KMS-11 (cell line): ENCODE data around the gene CROCC.

Experiments used
- H2AFZ ChIP-seq: fragments of 200-600 bp; sonication (generic); 2 replicates; pipeline ENCODE4 v1.6.1; 2016; ENCODE audit warnings: antibody characterized with exemption, mixed run types, low read depth
- H3K27ac ChIP-seq: fragments of 200-600 bp; sonication (generic); 2 replicates; pipeline ENCODE4 v1.6.1; 2016; ENCODE audit warnings: mild to moderate bottlenecking, mixed run types
- H3K27me3 ChIP-seq: fragments of 200-600 bp; sonication (generic); 2 replicates; pipeline ENCODE4 v1.6.1; 2017; ENCODE audit warnings: mild to moderate bottlenecking, low read depth, mixed run types, moderate library complexity; ENCODE audit not compliant: insufficient read depth
- H3K36me3 ChIP-seq: fragments of 200-600 bp; sonication (generic); 2 replicates; pipeline ENCODE4 v1.6.1; 2017; ENCODE audit warnings: mild to moderate bottlenecking, mixed run types; ENCODE audit not compliant: insufficient read depth
- H3K4me1 ChIP-seq: fragments of 200-600 bp; sonication (generic); 2 replicates; pipeline ENCODE4 v1.6.1; 2016; ENCODE audit warnings: mild to moderate bottlenecking, low read depth, mixed run types; ENCODE audit not compliant: poor library complexity, severe bottlenecking
- H3K4me2 ChIP-seq: fragments of 200-600 bp; sonication (generic); 2 replicates; pipeline ENCODE4 v1.7.0; 2016; ENCODE audit warnings: mild to moderate bottlenecking, mixed run types
- H3K4me3 ChIP-seq: fragments of 200-600 bp; sonication (generic); IDR thresholded peaks from 2 replicates; pipeline ENCODE4 v1.6.1; 2017; ENCODE audit warnings: low read depth, low read length, mixed read lengths; ENCODE audit not compliant: insufficient read depth
- H3K79me2 ChIP-seq: fragments of 200-600 bp; sonication (generic); 2 replicates; pipeline ENCODE4 v1.6.1; 2016; ENCODE audit warnings: low read depth, mixed run types; ENCODE audit not compliant: insufficient read depth
- H3K9ac ChIP-seq: fragments of 200-600 bp; sonication (generic); 2 replicates; pipeline ENCODE4 v1.6.1; 2016; ENCODE audit warnings: mild to moderate bottlenecking, mixed run types
- H4K20me1 ChIP-seq: fragments of 200-600 bp; sonication (generic); 2 replicates; pipeline ENCODE4 v1.6.1; 2016; ENCODE audit warnings: mild to moderate bottlenecking, mixed run types; ENCODE audit not compliant: insufficient read depth
- TF ChIP-seq, protein P1 (sequence below): fragments of 200-600 bp; sonication (generic); conservative IDR thresholded peaks from 2 replicates; pipeline ENCODE4 v1.6.1; 2017; ENCODE audit warnings: low read depth, mild to moderate bottlenecking, antibody characterized with exemption, low read length, moderate library complexity, mixed read lengths

CROCC gene

DNA sequence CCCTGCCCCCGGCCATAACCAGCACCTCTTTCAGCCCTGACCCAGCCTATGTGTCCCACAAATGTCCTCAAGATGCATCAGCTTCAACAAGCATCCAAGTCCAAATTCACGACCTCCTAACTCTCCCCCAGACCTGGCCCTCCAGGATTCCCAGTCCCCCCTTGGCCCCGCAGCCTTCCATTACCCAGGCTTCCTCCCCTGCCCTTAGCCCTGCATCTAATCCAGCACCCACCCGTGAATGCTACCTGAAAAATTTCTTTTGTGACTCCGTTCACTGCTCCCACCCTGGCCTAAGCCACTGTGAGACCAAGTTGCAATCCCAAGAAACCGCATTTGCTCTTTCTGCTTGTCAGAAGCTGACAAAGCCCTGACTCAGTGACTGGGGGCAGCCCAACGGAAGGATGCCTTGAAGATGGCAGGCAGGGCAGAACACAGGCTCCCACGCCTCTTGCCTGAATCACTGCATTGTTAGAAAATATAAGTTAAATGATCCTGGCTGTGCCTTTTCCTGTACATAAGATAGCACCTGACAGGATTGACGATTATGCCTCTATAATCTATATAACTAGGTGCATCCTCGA, 59.6 kb downstream of the CROCC start:
- Histone ChIP-seq H3K4me1 (no peaks in the 10 kb centered on the region), H3K4me2 (no peak overlapping the region), H3K4me3 (no peak overlapping the region), H3K36me3 (no peaks in the 10 kb centered on the region), H3K79me2 (no peaks in the 10 kb centered on the region), H3K27me3 (no peaks in the 10 kb centered on the region), H3K9ac (no peak overlapping the region), H4K20me1 (no peaks in the 10 kb centered on the region), H2AFZ (no peak overlapping the region), H3K27ac (no peak overlapping the region)
- TF ChIP-seq, protein P1, sequence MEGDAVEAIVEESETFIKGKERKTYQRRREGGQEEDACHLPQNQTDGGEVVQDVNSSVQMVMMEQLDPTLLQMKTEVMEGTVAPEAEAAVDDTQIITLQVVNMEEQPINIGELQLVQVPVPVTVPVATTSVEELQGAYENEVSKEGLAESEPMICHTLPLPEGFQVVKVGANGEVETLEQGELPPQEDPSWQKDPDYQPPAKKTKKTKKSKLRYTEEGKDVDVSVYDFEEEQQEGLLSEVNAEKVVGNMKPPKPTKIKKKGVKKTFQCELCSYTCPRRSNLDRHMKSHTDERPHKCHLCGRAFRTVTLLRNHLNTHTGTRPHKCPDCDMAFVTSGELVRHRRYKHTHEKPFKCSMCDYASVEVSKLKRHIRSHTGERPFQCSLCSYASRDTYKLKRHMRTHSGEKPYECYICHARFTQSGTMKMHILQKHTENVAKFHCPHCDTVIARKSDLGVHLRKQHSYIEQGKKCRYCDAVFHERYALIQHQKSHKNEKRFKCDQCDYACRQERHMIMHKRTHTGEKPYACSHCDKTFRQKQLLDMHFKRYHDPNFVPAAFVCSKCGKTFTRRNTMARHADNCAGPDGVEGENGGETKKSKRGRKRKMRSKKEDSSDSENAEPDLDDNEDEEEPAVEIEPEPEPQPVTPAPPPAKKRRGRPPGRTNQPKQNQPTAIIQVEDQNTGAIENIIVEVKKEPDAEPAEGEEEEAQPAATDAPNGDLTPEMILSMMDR: no peak

DNA sequence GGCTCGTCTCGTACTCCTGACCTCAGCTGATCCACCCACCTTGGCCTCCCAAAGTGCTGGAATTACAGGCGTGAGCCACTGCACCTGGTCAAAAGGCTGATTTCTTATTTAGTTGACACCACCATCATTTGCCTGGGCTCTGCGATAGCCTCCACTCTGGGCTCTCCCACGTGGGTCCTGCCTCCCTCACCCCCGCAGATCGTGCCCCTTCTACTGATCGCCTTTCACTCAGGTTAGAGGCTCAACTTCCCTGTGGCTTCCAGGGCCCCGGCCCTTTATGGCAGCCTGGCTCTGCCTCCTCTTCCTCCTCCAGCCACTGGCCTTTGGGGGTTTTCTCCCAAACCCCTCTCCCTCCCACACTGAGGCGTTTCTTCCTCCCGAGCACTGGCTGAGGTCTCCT, 61.2 kb downstream of the CROCC start:
- Histone ChIP-seq H3K36me3 (no peaks in the 10 kb centered on the region), H3K9ac (no peak overlapping the region), H2AFZ (no peak overlapping the region), H4K20me1 (no peaks in the 10 kb centered on the region), H3K27ac (no peak overlapping the region), H3K4me2 (no peak overlapping the region), H3K79me2 (no peaks in the 10 kb centered on the region), H3K27me3 (no peaks in the 10 kb centered on the region), H3K4me3 (no peak overlapping the region), H3K4me1 (no peaks in the 10 kb centered on the region)
- TF ChIP-seq, protein P1: no peak

DNA sequence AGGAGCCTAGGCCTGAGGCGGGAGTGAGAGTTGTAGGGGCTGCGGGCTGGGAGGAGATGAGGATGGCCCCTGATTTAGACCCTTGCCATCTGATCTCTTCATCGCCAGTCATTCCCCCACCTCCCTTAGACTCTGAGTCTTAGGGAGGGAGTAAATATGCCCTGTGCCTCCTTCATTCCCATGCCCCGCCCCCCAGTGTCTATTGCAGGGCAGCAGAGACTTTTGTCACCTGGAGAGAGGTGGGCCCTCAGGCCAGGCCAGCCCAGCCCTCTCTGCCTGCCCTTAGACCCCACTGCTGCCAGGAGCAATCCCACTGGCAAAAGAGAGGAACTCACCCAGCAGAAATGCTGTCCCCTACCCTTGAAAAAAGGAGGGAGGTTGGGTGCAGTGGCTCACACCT, 61.9 kb downstream of the CROCC start:
- H3K9ac ChIP-seq: no peak overlapping the region
- no peaks in the 10 kb centered on the region for H4K20me1 ChIP-seq
- no peaks in the 10 kb centered on the region for H3K79me2 ChIP-seq
- H3K4me2 ChIP-seq: no peak overlapping the region
- no peaks in the 10 kb centered on the region for H3K27me3 ChIP-seq
- no peaks in the 10 kb centered on the region for H3K4me1 ChIP-seq
- TF ChIP-seq, protein P1: no peak
- H2AFZ ChIP-seq: no peak overlapping the region
- H3K27ac ChIP-seq: no peak overlapping the region
- no peak overlapping the region for H3K4me3 ChIP-seq
- H3K36me3 ChIP-seq: no peaks in the 10 kb centered on the region

DNA sequence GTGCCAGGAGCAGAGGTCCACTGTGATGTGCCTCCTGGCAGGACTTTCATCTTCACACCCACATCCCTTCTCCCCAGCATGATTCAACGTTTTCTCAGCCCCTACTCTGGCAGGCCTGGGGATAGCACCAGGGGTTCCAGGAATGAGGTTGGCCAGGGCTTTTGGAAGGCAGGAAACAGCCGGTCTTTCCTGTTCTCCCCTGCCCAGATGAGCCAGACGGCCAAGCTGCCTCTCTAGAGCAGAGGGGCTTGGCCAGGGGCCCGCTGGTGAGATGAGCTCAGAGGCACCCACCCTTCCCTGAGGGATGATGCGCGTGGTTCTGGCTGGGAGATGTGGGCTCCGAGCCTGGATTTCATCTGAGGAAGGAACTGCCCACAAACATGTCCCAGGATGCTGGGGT, 63.0 kb downstream of the CROCC start:
- H4K20me1 ChIP-seq: no peaks in the 10 kb centered on the region
- no peak overlapping the region for H3K4me3 ChIP-seq
- no peak overlapping the region for H2AFZ ChIP-seq
- H3K4me1 ChIP-seq: no peaks in the 10 kb centered on the region
- H3K79me2 ChIP-seq: no peaks in the 10 kb centered on the region
- no peak overlapping the region for H3K4me2 ChIP-seq
- TF ChIP-seq, protein P1: no peak
- H3K27ac ChIP-seq: no peak overlapping the region
- H3K36me3 ChIP-seq: no peaks in the 10 kb centered on the region
- no peak overlapping the region for H3K9ac ChIP-seq
- no peaks in the 10 kb centered on the region for H3K27me3 ChIP-seq
